Activated naive CD8-positive, alpha-beta T cell treated with anti-CD3 and anti-CD28 coated beads for 36 hours (primary cell): ENCODE measurements around the gene HEXIM1. TPM values are rescaled to one million over a fixed set of nuclear protein-coding genes. Genes with fewer than 3 reads are reported as not detected.

ENCODE experiments used
- DNase-seq: peaks from one replicate; pipeline ENCODE4 v3.0.0; 2021
- H3K27ac Mint-ChIP-seq: one replicate; pipeline ENCODE4 v1.8.0; 2022; ENCODE audit warnings: mild to moderate bottlenecking, moderate library complexity, mixed read lengths
- H3K27me3 Mint-ChIP-seq: one replicate; pipeline ENCODE4 v1.8.0; 2022; ENCODE audit warnings: mild to moderate bottlenecking, mixed read lengths
- H3K36me3 Mint-ChIP-seq: one replicate; pipeline ENCODE4 v1.8.0; 2021; ENCODE audit warnings: mild to moderate bottlenecking, mixed read lengths
- H3K4me1 Mint-ChIP-seq: one replicate; pipeline ENCODE4 v1.8.0; 2021; ENCODE audit warnings: mixed read lengths
- H3K4me3 Mint-ChIP-seq: one replicate; pipeline ENCODE4 v1.8.0; 2022; ENCODE audit warnings: mild to moderate bottlenecking, moderate library complexity, mixed read lengths
- H3K9me3 Mint-ChIP-seq: one replicate; pipeline ENCODE4 v1.8.0; 2022; ENCODE audit warnings: mixed read lengths
- total RNA-seq, 2 experiments: library from RNA; stranded (reverse); gene quantifications; one replicate each; pipeline ENCODE4 v1.2.3, GENCODE V29; 2021

The HEXIM1 gene, protein sequence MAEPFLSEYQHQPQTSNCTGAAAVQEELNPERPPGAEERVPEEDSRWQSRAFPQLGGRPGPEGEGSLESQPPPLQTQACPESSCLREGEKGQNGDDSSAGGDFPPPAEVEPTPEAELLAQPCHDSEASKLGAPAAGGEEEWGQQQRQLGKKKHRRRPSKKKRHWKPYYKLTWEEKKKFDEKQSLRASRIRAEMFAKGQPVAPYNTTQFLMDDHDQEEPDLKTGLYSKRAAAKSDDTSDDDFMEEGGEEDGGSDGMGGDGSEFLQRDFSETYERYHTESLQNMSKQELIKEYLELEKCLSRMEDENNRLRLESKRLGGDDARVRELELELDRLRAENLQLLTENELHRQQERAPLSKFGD
- total RNA-seq: 10 to 100 TPM; 36.0 to 36.5 TPM

DNA sequence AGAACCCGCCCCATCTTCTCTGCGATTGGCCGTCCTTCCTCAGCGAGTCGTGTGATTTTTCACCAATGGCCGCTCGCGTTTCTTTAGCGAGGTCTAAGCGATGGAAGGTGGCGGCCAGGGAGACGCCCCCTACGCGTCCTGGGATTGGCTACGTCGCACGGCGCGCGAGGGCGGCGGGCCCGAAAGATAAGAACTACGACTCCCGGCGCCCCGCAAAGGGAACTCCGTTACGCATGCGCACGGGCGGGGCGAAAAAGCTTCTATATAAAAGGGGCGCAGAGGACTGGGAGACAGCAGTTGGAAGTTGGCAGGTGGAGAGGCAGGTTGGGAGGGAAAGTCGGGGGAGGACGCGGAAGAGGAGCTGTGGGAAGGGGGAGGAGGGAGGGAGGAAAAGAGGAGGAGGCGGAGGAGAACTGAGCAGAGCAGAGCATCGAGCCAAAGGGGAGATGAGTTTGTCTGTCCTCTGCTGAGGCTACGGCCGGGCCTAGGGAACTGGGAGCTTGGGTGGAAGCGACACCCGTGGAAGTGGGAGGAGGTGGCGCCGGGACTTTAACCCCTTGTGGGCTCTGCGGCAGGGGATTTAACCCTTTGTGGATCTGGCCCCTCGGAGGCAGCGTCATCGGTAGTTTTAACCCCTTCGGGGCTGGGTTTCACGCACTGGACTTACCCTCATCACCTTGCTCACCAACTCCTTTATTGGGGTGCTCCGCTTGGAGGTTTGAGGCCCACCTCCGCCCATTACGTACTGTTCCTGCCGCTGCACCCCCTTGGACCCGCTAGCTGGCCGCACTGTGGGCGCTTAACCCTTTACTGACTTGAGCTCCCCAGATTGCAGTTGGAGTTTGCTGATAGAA is at the start of gene HEXIM1:
TSS of gene HEXIM1 (plus strand) at position 293 of the 854 bp plus-strand sequence. CDS start 716 bp downstream, outside the sequence.
- peaks cover 5% of the 10 kb centered on the region for H3K27me3 Mint-ChIP-seq
- DNase-seq: peak; percentile 98
- H3K9me3 Mint-ChIP-seq: no peaks in the 10 kb centered on the region
- peak within 1 kb of the TSS; percentile 95 for H3K4me3 Mint-ChIP-seq
- peaks cover 33% of the 10 kb centered on the region for H3K36me3 Mint-ChIP-seq
- H3K27ac Mint-ChIP-seq: peak within 1 kb of the TSS; percentile 100
- peaks cover 43% of the 10 kb centered on the region for H3K4me1 Mint-ChIP-seq

DNA sequence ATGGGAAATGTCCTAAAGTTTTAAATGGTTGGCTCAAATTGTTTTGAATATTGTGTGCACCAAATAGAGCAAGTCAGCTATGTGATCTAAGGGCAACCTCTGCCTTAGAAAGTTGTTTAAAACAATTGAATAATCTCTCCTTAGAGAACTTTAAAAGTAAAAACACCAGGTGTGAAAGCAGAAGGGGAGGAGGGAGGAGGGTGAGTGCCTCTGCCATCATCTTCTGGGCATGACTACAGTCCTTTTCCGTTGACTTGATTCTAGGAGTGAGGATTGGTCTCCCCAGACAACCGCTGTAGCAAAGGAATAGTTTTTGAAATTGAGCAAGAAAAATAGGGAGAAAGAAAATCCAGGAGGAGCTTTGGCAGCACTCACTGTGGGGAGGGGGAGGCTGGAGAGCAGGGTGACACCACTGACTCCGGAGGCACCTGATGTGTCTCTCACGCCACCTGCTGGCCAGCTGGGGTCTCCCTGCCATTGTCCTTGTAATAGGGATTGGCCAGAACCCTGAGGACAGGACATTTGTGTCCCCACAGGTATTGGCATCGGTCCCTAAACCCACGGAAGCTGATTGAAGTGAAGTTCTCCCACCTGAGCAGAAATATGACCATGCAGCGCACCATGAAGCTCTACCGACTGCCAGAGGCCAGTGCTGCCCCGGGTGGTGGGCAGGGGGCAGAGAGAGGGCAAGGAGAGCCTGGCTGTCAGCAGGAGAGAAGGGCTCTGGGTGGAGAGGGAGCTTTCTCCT is 49.2 kb upstream of the HEXIM1 start:
- no peaks in the 10 kb centered on the region for H3K9me3 Mint-ChIP-seq
- DNase-seq: peak; percentile 72
- peaks cover 26% of the 10 kb centered on the region for H3K36me3 Mint-ChIP-seq
- H3K4me3 Mint-ChIP-seq: no peak overlapping the region
- no peaks in the 10 kb centered on the region for H3K27me3 Mint-ChIP-seq
- no peak overlapping the region for H3K27ac Mint-ChIP-seq
- H3K4me1 Mint-ChIP-seq: no peaks in the 10 kb centered on the region

DNA sequence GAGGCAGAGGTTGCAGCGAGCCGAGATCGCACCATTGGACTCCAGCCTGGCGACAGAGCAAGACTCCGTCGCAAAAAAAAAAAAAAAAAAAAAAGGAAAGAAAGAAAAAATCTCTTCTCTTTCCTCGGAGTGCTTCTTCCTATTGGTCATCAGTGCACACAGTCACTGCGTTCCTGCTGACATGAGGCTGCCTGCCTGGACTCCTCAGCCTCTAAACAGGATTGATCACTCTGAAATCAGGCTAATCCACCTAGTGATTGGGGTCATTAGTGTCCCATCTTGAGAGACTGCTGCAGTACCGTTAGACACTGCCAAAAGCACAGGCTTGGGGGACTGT is 46.8 kb upstream of the HEXIM1 start:
- Mint-ChIP-seq H3K4me3 (no peak overlapping the region), H3K36me3 (peaks cover 13% of the 10 kb centered on the region), H3K9me3 (no peaks in the 10 kb centered on the region), H3K27ac (no peak overlapping the region), H3K27me3 (no peaks in the 10 kb centered on the region), H3K4me1 (no peaks in the 10 kb centered on the region)
- no peak for DNase-seq

DNA sequence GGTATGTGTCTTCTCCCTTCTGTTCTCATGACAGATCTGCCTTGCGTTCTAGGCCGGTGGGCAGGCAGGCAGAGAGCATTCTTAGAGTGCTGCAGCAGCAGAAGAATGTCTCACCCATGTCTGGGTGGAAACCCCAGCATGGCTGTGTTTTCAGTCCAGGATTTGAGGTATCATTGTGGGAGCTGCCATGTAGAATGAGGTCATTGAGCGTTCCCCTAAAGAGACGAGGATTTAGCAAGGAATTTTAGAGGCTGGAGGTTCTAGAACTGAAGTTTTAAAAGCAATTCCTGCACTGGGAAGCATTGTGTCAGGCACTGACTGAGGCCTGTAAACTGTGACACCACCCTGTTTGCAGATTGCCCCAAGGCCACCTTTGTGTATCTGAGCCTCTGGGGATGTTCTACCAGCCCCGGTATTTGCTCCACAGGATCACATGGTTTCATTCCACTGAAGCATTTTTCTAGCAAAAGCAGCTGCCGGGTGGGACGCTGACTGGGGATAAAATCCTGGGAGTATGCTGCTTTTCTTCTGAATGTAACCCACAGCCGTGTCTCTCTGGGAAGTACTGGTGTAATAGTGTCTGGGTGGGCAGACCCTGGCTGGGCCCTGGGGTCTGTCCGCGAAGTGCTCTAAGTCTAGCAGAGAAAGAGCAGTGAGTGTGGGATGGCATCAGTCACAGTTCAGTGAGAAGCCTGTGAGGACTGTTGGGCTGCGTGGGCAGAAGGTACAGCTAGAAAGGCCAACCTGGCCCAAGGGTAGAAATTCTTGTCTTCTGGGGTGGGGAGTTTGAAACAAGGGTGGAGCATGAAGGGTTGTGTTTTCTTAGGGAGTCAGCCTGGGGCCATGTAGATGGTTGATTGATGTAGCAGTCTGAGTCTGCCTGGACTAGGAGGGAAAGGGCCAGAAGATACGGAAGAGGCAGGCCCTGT is 46.1 kb upstream of the HEXIM1 start:
- DNase-seq: no peak
- Mint-ChIP-seq H3K27me3 (no peaks in the 10 kb centered on the region), H3K4me1 (no peaks in the 10 kb centered on the region), H3K27ac (peak overlapping the region; percentile 32), H3K36me3 (peaks cover 12% of the 10 kb centered on the region), H3K4me3 (no peak overlapping the region), H3K9me3 (no peaks in the 10 kb centered on the region)

DNA sequence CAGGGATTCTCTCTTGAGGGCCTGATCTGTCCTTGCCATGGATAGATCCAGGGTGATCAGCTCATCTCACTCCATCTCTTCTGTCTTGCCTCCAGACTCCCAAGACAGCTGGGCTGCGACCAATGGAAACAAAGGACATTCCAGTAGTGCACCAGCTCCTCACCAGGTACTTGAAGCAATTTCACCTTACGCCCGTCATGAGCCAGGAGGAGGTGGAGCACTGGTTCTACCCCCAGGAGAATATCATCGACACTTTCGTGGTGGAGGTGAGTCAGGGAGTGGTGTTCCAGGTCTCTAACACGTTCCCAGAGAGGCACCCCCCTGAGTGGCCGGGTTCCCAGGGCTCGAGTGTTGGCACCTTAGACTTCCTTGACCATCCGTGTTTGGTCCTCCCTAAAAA is 45.4 kb upstream of the HEXIM1 start:
- DNase-seq: no peak
- Mint-ChIP-seq H3K9me3 (no peaks in the 10 kb centered on the region), H3K4me1 (no peaks in the 10 kb centered on the region), H3K4me3 (no peak overlapping the region), H3K27me3 (no peaks in the 10 kb centered on the region), H3K36me3 (peaks cover 11% of the 10 kb centered on the region), H3K27ac (peak overlapping the region; percentile 32)

DNA sequence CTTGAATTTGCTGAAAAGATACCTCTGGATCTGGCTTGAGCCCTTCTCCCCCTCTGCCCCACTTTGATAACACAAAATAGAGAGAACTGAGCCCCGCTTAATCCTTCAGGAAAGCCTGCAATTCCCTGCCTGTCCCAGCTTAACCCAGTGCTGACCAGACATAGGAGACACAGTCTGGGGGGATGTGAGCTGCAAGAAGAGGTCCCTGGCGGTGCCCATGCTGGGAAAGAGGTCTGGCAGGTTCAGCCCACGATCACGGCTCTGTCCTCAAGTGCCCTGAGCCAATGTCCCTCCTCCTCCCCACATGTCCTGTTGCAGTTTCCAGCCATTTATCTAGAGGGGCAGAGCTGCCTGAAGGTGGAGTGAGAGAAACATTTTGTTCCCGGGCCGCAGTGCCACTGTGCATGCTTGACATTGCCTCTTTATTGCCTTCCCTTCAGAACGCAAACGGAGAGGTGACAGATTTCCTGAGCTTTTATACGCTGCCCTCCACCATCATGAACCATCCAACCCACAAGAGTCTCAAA is 44.9 kb upstream of the HEXIM1 start:
- DNase-seq: no peak
- H3K4me1 Mint-ChIP-seq: no peaks in the 10 kb centered on the region
- H3K27me3 Mint-ChIP-seq: no peaks in the 10 kb centered on the region
- H3K27ac Mint-ChIP-seq: no peak overlapping the region
- peaks cover 8% of the 10 kb centered on the region for H3K36me3 Mint-ChIP-seq
- no peaks in the 10 kb centered on the region for H3K9me3 Mint-ChIP-seq
- no peak overlapping the region for H3K4me3 Mint-ChIP-seq

DNA sequence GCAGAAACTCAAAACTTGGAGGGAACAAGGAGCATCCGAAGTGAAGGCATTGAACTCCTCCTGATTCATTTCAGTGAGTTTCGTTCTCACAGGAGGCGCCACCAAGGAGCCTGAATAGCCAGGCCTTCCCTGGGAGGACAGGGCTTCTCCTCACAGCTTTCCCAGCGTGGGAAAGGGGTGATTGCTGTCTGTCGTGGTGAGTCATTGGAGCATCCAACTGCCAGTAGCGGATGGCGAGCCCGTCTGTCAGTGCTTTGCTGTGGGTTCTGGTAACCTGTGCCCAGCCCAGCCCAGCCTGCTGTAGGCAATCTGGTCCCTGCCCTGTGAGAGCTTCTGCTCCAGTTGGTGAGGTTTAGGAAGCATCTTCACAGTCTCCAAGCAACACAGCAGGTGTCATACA is 44.2 kb upstream of the HEXIM1 start:
- Mint-ChIP-seq H3K4me1 (no peaks in the 10 kb centered on the region), H3K36me3 (peaks cover 8% of the 10 kb centered on the region), H3K9me3 (no peaks in the 10 kb centered on the region), H3K27me3 (no peaks in the 10 kb centered on the region), H3K27ac (no peak overlapping the region), H3K4me3 (no peak overlapping the region)
- no peak for DNase-seq

DNA sequence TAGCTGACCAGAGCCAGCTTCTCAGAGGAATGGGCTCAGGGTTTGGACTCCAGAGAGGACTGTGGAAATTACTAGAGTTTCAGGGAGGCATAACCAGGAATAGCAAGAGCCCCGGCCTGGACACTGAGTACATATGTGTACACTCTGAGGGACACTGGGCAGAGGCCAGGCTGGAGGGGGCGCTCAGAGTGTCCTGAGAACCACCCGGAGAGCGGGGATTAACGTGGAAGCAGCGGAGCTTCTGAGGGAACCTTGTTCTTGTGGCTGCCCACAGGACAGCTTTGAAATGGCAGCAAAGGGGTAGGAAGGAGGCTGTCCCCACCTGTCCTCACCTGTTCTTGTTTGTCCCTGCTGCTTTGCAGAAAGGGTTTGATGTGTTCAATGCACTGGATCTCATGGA is 43.8 kb upstream of the HEXIM1 start:
- H3K27ac Mint-ChIP-seq: no peak overlapping the region
- H3K36me3 Mint-ChIP-seq: peaks cover 8% of the 10 kb centered on the region
- H3K27me3 Mint-ChIP-seq: no peaks in the 10 kb centered on the region
- DNase-seq: no peak
- no peaks in the 10 kb centered on the region for H3K4me1 Mint-ChIP-seq
- no peak overlapping the region for H3K4me3 Mint-ChIP-seq
- no peaks in the 10 kb centered on the region for H3K9me3 Mint-ChIP-seq

DNA sequence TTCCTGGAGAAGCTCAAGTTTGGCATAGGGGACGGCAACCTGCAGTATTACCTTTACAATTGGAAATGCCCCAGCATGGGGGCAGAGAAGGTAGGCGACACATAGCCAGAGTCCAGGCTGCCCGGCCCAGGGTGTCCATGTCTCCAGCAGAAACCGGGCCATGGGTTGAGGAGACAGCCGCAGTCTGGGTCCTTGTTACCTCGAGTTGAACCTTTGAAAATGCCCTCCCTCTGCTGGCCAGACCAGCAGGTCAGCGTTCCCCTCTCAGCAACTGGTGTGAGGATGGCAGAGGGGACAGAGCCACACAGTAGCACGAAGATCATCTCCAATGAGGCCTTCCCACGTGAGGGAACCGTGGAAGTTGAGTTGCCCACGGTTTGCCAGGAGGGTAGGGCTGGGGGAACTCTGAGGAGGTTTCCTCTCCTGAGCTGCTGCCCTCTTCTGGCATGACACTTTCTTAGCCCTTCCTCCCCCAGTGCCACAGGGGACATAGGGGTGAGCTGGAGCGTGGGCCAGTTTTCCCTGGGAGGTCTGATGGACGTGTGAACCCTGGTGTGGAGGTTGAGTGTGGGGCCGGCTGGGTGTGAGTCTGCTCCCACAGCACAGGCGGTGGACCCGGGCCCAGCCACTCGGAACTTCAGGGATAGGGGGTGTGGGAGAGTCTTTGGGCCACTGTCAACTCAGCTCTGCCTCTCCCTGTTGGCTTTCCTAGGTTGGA is 43.2 kb upstream of the HEXIM1 start:
- no peaks in the 10 kb centered on the region for H3K4me1 Mint-ChIP-seq
- no peak overlapping the region for H3K4me3 Mint-ChIP-seq
- H3K9me3 Mint-ChIP-seq: no peaks in the 10 kb centered on the region
- H3K27ac Mint-ChIP-seq: no peak overlapping the region
- H3K27me3 Mint-ChIP-seq: no peaks in the 10 kb centered on the region
- DNase-seq: no peak
- peaks cover 8% of the 10 kb centered on the region for H3K36me3 Mint-ChIP-seq

DNA sequence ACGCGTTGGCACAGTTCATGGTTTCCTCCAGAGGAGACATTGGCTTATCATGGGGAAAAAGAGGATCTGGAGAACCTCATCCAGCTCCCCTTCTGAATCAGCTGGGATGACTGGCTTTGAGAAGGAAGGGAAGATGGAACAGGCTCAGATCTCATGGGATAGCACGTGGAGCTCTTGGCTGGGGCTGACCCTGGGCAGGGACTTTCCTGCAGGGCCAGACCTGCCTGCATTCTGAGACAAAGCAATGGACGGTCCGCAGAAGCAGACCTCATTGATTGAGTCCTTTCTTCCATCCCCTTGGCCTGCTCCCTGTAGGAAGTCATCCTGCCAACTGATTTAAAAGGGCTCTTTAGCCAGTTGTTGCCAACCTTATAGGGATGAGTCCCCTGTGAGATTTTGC is 42.2 kb upstream of the HEXIM1 start:
- H3K4me3 Mint-ChIP-seq: no peak overlapping the region
- no peaks in the 10 kb centered on the region for H3K27me3 Mint-ChIP-seq
- H3K27ac Mint-ChIP-seq: no peak overlapping the region
- peaks cover 8% of the 10 kb centered on the region for H3K36me3 Mint-ChIP-seq
- H3K9me3 Mint-ChIP-seq: no peaks in the 10 kb centered on the region
- DNase-seq: no peak
- H3K4me1 Mint-ChIP-seq: no peaks in the 10 kb centered on the region

DNA sequence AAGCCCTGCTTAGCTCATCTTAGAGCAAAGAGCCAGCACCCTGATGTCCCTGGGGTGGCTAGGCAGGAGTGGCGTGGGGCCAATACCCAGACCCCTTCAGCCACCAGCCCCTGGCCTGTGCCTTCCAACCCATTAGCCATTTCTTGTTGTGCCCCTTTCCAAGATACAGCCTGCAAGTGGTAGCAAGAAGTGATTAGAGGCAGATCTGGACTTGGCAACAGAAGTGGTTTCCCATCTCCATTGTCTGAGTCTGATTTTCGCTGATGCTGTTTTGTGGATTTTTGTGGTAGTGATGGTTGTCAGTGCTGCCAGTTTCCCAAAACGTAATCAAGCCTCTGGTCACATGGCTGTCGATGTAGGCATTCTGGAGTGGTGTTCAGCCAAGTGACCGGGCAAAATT is 41.7 kb upstream of the HEXIM1 start:
- H3K27ac Mint-ChIP-seq: no peak overlapping the region

DNA sequence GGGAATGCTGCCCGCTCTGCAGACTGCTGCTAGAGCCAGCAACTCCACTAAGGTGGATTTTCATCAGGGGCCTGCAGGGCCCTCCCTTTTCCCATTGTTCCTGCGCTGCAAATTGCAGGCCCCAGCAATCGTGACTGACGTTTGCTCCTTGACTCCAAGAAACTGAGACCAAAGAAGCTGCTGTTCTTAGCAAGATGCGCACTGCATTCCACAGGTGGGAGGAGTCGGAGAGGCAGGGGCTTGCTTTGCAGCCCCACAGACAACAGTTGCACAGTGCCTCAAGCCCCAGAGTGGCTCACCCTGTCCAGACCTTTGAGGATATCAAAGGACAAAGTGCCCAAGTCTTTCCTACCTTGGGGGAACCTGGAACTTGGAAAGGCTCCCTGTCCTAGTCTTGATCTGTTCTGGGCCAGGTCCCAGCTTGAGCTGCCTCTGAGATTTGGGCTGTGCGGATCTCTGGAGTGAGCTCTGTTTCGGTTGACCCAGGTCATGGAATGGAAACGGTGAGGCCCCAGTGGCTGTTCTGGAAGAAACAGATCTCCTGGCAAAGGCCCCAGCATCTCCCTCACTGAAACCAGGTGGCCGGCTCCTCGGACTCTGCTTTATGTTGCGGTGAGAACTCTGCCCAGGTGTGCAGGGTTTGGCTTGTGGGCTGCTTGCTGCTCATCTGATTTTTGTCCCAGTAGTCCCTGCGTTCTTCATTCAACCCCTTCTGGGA is 40.8 kb upstream of the HEXIM1 start:
- Mint-ChIP-seq H3K4me3 (no peak overlapping the region), H3K9me3 (no peaks in the 10 kb centered on the region), H3K27me3 (no peaks in the 10 kb centered on the region), H3K36me3 (peaks cover 4% of the 10 kb centered on the region), H3K4me1 (no peaks in the 10 kb centered on the region), H3K27ac (peak overlapping the region; percentile 34)
- no peak for DNase-seq

More for the DNA sequence above, 41.7 kb upstream of the HEXIM1 start:
- no peaks in the 10 kb centered on the region for H3K4me1 Mint-ChIP-seq
- no peaks in the 10 kb centered on the region for H3K27me3 Mint-ChIP-seq
- no peaks in the 10 kb centered on the region for H3K9me3 Mint-ChIP-seq
- DNase-seq: no peak
- H3K36me3 Mint-ChIP-seq: peaks cover 7% of the 10 kb centered on the region
- no peak overlapping the region for H3K4me3 Mint-ChIP-seq

DNA sequence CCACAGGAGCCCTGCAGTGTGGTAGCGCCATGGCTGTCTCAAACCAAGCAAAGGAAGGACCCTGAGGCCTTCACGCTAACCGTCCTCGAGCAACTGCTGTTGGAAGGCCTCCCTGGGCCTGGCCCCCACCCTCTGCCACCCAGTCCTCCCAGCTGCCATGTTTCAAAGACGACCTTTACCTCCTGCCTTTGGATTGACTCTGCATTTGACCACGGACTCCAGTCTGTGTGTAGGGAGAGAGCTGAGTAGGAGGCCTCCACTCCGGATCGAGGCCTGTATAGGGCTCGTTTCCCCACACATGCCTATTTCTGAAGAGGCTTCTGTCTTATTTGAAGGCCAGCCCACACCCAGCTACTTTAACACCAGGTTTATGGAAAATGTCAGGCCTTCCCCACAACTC is 40.2 kb upstream of the HEXIM1 start:
- no peaks in the 10 kb centered on the region for H3K27me3 Mint-ChIP-seq
- peaks cover 4% of the 10 kb centered on the region for H3K36me3 Mint-ChIP-seq
- no peak overlapping the region for H3K4me3 Mint-ChIP-seq
- no peak overlapping the region for H3K27ac Mint-ChIP-seq
- no peak for DNase-seq
- no peaks in the 10 kb centered on the region for H3K4me1 Mint-ChIP-seq
- H3K9me3 Mint-ChIP-seq: no peaks in the 10 kb centered on the region
